GM18909 (cell line): ENCODE data around the gene IFNA8.
"Not testable (repeated sequence)": the region's sequence is repeated elsewhere in the genome, so short reads cannot be mapped to it uniquely, and the experiment has no call there.

Experiments used
- ATAC-seq: cut with Tn5 transposase; IDR thresholded peaks from one replicate; pipeline ENCODE4 v1.9.1; 2021; ENCODE audit warnings: mild to moderate bottlenecking; ENCODE audit not compliant: unreplicated experiment, poor library complexity

Gene IFNA8

GRCh38 chr9:21415493-21416267 lies 6.8 kb downstream of the IFNA8 start:
- ATAC-seq, result no peak

DNA sequence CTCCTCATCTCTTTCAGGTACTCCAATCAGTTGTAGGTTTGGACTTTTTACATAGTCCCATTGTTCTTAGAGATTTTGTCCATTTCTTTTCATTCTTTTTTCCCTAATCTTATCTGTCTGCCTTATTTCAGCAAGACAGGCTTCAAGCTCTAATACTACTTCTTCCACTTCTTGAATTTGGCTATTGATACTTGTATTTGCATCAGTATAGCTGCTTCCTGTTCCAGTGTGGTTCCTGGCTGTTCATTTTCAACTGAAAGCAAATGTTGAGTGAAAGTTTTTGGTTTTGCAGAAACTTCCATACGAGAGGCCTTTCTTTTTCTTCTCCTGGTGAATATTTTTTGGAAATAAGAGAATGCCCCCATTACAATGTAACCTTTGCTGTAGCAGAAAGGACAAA lies 19.3 kb downstream of the IFNA8 start:
- peak; percentile 69 for ATAC-seq

DNA sequence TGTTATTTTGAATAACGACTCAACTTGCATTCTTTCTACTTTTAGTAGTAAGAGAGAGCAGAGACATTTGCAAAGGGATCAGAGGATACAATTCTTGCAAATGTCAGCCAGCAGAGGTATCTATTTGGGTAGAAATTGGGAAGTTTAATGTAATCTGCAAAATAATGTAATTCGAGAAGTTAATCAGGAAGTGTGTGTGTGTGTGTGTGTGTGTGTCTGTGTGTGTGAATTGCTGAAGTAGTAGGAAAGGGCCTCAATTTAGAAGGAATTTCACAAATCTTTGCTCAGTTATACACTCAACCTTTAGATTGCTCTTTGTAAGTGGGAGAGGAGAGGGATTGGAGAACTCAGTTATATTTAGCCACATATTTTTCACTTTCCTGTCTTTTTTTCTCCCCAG lies 20.3 kb downstream of the IFNA8 start:
- no peak for ATAC-seq

DNA sequence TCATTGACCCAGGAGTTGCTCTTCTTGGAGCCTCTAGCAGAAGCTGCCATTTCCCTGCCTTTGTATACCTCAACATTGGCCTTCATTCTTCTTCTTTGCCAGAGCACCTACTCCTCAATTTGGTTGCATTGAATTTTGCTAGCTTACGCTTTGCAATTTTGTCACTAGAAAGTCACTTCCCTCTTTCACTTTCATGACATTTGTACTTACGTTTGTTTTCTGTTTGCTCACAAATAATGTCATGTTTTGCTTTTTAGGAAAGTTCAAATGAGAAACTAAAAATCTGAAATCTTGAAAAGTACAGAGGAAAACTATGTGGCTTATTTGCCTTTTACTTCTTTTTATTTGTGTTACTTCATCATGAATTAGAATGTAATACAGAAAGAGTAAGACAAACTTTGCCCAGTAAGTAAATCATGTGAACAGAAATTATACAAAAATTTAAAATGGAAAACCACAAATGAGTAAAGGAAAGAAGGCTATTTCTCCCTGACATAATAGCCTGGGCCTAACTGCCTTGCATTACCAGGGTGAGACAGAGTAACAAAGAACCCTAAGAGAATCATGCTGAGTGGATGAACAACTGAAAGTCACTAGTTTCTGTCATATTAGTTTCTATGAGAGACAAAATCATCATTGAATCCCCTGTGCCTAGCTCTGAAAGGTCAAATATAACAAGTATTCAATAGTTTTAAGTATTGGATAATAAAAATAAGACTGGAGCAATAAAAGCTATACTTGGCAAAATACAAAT lies 23.9 kb downstream of the IFNA8 start:
- ATAC-seq, result peak; percentile 73

DNA sequence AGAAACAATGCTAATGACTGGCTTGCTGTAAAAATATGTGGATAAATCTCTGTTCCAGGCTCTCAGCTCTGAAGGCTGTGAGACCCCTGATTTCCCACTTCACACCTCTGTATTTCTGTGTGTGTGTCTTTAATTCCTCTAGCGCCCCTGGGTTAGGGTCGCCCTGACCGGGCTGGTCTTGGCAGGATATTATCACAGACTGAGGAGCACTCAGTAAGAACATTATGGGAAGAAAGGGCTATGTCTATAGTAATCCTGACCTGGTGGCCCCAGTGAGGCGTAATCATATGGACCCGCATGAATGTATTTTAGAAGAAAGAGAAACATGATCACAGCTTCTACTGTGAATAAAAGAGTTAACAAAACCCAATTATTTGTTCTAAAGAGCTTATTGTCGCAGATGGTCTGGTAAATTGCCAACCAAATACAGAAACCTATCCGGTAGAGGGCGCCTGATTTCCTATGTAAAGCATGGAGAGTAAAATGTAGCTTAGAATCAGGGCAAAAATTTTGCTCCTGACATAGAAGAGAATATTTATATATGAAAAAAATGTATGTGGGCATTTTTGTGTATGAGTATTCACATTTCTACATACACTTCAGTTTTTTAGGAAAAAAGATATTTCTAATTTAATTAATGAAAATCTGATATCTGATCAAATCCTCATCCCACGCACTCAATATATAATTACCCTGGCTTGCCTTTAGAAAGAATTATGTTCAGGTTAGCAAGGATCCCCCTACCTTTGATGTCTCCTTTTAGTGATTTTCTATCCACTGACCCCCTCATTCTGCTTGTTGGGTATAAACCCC lies 25.5 kb downstream of the IFNA8 start:
- no peak for ATAC-seq

GRCh38 chr9:21435015-21435383 lies 26.1 kb downstream of the IFNA8 start:
- not testable (repeated sequence) for ATAC-seq

- no peak for ATAC-seq
Measured at GRCh38 chr9:21440139-21440538, 31.2 kb downstream of the IFNA8 start, which contains the start of gene IFNA1. Gene IFNA1 (plus strand): TSS chr9:21440439. CDS start chr9:21440508, 69 bp downstream.

- peak; percentile 92 for ATAC-seq
Measured at GRCh38 chr9:21443849-21444625, 35.1 kb downstream of the IFNA8 start.

DNA sequence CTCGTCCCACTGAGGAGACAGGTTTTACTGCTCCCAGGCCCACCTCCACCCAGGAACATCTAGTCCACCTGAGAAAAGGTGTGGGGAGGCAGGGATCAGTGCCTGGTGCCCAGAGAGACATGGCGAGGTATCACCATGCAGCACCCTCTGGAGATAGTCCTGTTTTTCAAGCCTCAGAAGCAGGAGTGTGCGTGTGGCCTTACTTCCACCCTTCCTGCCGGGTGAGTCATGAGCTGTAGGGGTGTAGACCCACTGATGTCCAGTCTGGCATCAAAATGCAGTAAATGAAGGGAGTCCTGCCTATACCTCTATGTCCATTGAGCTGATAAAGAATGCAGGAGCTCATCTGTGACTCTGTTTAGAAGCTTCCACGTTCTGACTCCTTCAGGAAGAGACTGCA lies 40.4 kb downstream of the IFNA8 start:
- ATAC-seq, result not testable (repeated sequence)

DNA sequence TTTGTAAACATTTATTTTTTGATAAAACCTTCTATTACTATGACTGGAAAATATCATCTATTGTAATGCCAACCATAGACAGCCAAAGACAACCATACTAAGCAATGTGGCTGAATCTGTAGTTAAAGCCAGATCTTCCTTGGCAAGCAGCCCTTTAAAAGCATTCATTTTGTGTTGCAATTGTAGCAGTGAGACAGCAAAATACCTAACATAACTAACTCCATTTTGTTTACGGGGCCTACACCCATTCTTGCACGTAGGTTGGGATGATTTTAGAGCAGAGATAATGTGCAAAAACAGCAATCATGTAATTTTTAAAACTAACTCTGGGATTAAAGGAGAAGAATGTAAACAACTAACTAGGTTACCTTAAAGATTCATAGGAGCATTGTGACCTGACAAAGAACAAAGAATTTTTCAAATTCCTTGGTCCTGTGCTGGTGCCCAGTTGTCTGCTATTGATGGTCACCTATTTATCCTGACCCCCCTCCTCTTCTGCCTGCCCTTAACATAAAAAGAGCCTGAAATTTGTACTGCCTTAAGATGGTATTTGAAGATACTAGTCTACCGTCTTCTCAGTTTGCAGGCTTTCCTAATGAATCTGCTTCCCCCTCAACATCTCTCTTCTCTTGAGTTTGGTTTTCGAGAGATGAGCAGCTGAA lies 41.9 kb downstream of the IFNA8 start:
- no peak for ATAC-seq

DNA sequence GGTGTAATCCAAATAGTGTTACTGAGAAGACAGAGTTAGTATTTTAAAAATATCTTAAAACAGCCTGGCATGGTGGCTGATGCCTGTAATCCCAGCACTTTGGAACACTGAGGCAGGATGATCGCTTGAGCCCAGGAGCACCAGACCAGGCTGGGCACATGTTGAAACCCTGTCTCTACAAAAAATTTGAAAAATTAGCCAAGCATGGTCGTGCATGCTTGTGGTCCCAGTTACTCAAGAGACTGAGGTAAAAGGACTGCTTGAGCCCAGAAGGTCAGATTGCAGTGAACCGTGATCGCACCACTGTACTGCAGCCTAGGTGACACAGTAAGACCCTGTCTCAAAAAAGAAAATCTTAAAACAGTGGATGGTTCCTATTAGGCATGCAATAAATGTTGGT lies 43.8 kb downstream of the IFNA8 start:
- no peak for ATAC-seq

DNA sequence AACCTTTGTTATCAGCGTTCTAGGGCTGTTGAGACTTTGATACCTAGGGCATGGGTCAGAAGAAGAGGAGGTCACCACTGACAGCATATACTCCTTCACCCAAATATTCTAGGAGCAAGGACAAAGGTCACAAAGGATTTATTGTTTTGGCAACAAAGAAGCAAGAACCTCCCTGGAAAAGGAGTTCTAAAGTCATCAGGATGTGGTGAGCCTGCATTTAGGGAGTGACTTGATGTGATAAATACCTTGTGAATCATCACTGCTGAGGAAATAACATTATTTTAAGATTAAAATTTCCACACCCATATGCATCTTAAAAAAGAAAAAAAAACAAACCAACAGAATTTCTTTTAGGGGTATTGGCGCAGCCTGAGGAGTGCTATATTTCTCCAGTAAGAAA lies 45.2 kb downstream of the IFNA8 start:
- no peak for ATAC-seq

GRCh38 chr9:21455320-21455719 lies 46.4 kb downstream of the IFNA8 start:
- ATAC-seq, result peak; percentile 87
